IMR-90 (cell line): ENCODE results near the gene PPARG.

Experiments used
- CEBPB ChIP-seq: IDR thresholded peaks from 2 replicates; pipeline ENCODE4 v1.6.1; 2012; ENCODE audit warnings: low read depth, low read length, improper control_type of control experiment
- CTCF ChIP-seq: conservative IDR thresholded peaks from 2 replicates; pipeline ENCODE4 v1.5.1; 2012; ENCODE audit warnings: mild to moderate bottlenecking, low read depth, low read length, improper control_type of control experiment
- ELK1 ChIP-seq: fragments of 150-350 bp; IDR thresholded peaks from 2 replicates; pipeline ENCODE4 v1.6.1; 2016; ENCODE audit warnings: low read depth, mild to moderate bottlenecking, low read length, moderate library complexity, borderline replicate concordance
- FOS ChIP-seq: fragments of 150-350 bp; IDR thresholded peaks from 2 replicates; pipeline ENCODE4 v1.6.1; 2016; ENCODE audit warnings: low read depth, low read length
- MAZ ChIP-seq: IDR thresholded peaks from 2 replicates; pipeline ENCODE4 v1.6.1; 2012; ENCODE audit warnings: low read depth, mild to moderate bottlenecking, low read length, improper control_type of control experiment, moderate library complexity, borderline replicate concordance
- MXI1 ChIP-seq: IDR thresholded peaks from 2 replicates; pipeline ENCODE4 v1.6.1; 2012; ENCODE audit warnings: low read depth, mild to moderate bottlenecking, low read length, moderate library complexity, borderline replicate concordance
- POLR2A ChIP-seq: IDR thresholded peaks from 2 replicates; pipeline ENCODE4 v1.6.1; 2012; ENCODE audit warnings: mild to moderate bottlenecking, low read depth, low read length
- RCOR1 ChIP-seq: IDR thresholded peaks from 2 replicates; pipeline ENCODE4 v1.6.1; 2012; ENCODE audit warnings: mild to moderate bottlenecking, low read length, improper control_type of control experiment; ENCODE audit not compliant: insufficient replicate concordance
- RFX5 ChIP-seq: IDR thresholded peaks from 2 replicates; pipeline ENCODE4 v1.8.0; 2012; ENCODE audit warnings: low read depth, mild to moderate bottlenecking, low read length, moderate library complexity
- SMC3 ChIP-seq: fragments of 150-350 bp; IDR thresholded peaks from 2 replicates; pipeline ENCODE4 v1.6.1; 2016; ENCODE audit warnings: low read depth, mild to moderate bottlenecking, antibody characterized with exemption, low read length, moderate library complexity
- USF2 ChIP-seq: fragments of 150-350 bp; IDR thresholded peaks from 2 replicates; pipeline ENCODE4 v1.6.1; 2017; ENCODE audit warnings: mild to moderate bottlenecking, antibody characterized with exemption, low read length, low read depth

GRCh38 chr3:12242772-12243171, 46.1 kb upstream of the PPARG start:
- no peak for TF ChIP-seq CTCF
- TF ChIP-seq POLR2A = no peak
- no peak for TF ChIP-seq USF2
- no peak for TF ChIP-seq MAZ
- no peak for TF ChIP-seq RFX5
- no peak for TF ChIP-seq CEBPB
- no peak for TF ChIP-seq SMC3
- no peak for TF ChIP-seq ELK1
- no peak for TF ChIP-seq MXI1
- TF ChIP-seq RCOR1 = no peak
- no peak for TF ChIP-seq FOS
